Astrocyte of the spinal cord (primary cell): ENCODE data around the gene HOXD11.

Experiments used
- DNase-seq: peaks from one replicate; pipeline ENCODE4 v3.0.0; 2011; ENCODE audit warnings: low read depth, low spot score
- H3K4me3 ChIP-seq: 2 replicates; pipeline ENCODE4 v1.5.1; 2011; ENCODE audit warnings: low read depth, mild to moderate bottlenecking, low read length, moderate library complexity
- in situ Hi-C: cut with HindIII; loops from 2 replicates; pipeline ENCODE4 v1.10.0; 2017; ENCODE audit warnings: low sequenced_read_pairs
- TF ChIP-seq, protein P1 (sequence below): IDR thresholded peaks from 2 replicates; pipeline ENCODE4 v1.5.1; 2012; ENCODE audit warnings: low read depth, mild to moderate bottlenecking, low read length, inconsistent platforms

Gene HOXD11

DNA sequence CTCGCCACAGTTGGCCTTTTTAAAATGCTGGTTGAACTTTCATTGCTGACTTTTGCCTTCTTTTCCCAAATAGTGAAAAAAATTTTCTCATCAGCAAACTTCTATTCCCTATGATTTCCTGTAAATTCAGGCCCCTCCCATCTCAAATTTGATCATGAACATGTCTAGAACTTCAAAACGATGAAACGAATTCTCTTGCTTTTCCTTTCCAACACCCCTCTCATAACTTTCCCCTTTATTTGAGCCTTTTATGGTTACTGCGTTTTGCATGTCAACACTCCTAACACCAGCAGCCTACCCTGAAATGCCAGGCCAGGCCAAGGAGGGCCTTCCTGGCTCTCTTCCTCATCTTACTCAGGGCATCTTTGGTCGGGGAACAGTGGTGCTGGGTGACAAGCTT is 16.2 kb upstream of the HOXD11 start:
- no peak for DNase-seq
- TF ChIP-seq, protein P1, sequence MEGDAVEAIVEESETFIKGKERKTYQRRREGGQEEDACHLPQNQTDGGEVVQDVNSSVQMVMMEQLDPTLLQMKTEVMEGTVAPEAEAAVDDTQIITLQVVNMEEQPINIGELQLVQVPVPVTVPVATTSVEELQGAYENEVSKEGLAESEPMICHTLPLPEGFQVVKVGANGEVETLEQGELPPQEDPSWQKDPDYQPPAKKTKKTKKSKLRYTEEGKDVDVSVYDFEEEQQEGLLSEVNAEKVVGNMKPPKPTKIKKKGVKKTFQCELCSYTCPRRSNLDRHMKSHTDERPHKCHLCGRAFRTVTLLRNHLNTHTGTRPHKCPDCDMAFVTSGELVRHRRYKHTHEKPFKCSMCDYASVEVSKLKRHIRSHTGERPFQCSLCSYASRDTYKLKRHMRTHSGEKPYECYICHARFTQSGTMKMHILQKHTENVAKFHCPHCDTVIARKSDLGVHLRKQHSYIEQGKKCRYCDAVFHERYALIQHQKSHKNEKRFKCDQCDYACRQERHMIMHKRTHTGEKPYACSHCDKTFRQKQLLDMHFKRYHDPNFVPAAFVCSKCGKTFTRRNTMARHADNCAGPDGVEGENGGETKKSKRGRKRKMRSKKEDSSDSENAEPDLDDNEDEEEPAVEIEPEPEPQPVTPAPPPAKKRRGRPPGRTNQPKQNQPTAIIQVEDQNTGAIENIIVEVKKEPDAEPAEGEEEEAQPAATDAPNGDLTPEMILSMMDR: no peak
- in situ Hi-C loops: no loop called here

GRCh38 chr2:176091329-176092258 is 15.5 kb upstream of the HOXD11 start:
- DNase-seq: no peak
- no peak overlapping the region for H3K4me3 ChIP-seq
- TF ChIP-seq, protein P1: no peak
- in situ Hi-C loops: no loop called here

More for the DNA sequence above, 16.2 kb upstream of the HOXD11 start:
- no peak overlapping the region for H3K4me3 ChIP-seq

DNA sequence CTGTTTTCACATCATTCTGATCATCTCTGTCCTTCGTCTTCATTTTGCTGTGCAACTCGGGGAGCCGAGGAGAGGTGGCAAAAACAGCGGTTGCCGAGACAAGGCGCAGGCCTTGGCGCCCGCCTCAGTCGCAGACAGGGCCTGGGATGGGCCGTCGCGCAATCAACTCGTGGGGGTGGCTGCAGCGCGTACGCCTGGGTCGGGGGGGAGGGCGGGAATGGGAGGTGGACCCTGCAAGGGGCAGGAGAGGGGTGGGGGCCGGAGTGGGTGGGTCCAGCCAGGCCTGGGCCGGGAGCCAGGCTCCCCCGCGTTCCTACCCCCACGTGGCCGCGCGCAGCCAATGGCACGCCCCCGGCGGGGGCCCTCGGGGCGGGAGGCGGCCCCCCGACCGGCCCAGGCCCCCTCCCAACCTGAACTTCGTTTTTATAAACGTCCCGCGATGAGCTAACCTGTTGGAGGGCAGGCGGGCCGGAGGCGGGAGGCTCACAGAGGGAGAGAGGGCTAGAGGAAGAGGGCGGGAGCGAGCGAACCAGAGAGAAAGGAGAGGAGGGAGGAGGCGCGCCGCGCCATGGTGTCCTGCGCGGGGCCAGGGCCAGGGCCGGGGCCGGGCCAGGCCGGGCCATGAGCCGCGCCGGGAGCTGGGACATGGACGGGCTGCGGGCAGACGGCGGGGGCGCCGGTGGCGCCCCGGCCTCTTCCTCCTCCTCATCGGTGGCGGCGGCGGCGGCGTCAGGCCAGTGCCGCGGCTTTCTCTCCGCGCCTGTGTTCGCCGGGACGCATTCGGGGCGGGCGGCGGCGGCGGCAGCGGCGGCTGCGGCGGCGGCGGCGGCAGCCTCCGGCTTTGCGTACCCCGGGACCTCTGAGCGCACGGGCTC is 14.6 kb upstream of the HOXD11 start, which contains the start of gene HOXD13:
TSS of gene HOXD13 (plus strand) at position 452 of the 875 bp plus-strand sequence. CDS start at position 622, 170 bp downstream.
- TF ChIP-seq, protein P1: no peak

DNA sequence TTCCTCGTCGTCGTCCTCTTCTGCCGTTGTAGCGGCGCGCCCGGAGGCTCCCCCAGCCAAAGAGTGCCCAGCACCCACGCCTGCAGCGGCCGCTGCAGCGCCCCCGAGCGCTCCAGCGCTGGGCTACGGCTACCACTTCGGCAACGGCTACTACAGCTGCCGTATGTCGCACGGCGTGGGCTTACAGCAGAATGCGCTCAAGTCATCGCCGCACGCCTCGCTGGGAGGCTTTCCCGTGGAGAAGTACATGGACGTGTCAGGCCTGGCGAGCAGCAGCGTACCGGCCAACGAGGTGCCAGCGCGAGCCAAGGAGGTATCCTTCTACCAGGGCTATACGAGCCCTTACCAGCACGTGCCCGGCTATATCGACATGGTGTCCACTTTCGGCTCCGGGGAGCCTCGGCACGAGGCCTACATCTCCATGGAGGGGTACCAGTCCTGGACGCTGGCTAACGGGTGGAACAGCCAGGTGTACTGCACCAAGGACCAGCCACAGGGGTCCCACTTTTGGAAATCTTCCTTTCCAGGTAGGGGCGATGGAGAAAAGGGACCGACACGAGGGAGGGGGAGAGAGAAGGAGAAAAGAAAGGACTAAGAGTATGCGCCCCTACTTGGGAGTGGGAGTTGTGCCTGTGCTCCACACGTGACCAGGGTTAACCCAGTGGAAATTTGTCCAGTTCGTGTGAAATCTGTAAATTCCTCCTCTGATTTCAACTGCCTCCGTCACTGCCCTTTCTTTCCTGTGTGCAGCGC is 13.8 kb upstream of the HOXD11 start:
- no peak overlapping the region for H3K4me3 ChIP-seq
- in situ Hi-C loops: no loop called here
- TF ChIP-seq, protein P1: no peak
- no peak for DNase-seq

More for the DNA sequence above, 14.6 kb upstream of the HOXD11 start, which contains the start of gene HOXD13:
- in situ Hi-C loops: no loop called here
- no peak for DNase-seq
- H3K4me3 ChIP-seq: no peak within 1 kb of the TSS

GRCh38 chr2:176093898-176094249 is 13.2 kb upstream of the HOXD11 start:
- no peak for DNase-seq
- TF ChIP-seq, protein P1: no peak
- H3K4me3 ChIP-seq: no peak overlapping the region
- in situ Hi-C loops: no loop called here

GRCh38 chr2:176094349-176094748 is 12.7 kb upstream of the HOXD11 start:
- TF ChIP-seq, protein P1: no peak
- DNase-seq: no peak
- in situ Hi-C loops: no loop called here
- no peak overlapping the region for H3K4me3 ChIP-seq
